Subcutaneous abdominal adipose tissue (tissue), 5 donors: ENCODE data around the gene GC.
"Not testable (repeated sequence)": the region's sequence is repeated elsewhere in the genome, so short reads cannot be mapped to it uniquely, and the experiment has no call there.

Source experiments
- H3K27ac ChIP-seq: one replicate; pipeline ENCODE4 v1.7.0; 2013; ENCODE audit warnings: low read depth, mild to moderate bottlenecking, inconsistent platforms, low read length, moderate library complexity
- H3K27me3 ChIP-seq, 5 donors: one replicate each; pipeline ENCODE4 v1.7.0; 2013; ENCODE audit warnings: low read length in 5 of 5, inconsistent platforms in 1 of 5; ENCODE audit not compliant: control insufficient read depth in 5 of 5, insufficient read depth in 4 of 5
- H3K36me3 ChIP-seq, 5 donors: one replicate each; pipeline ENCODE4 v1.7.0; 2013; ENCODE audit warnings: low read length in 5 of 5; ENCODE audit not compliant: control insufficient read depth in 5 of 5, insufficient read depth in 5 of 5
- H3K4me1 ChIP-seq, 5 donors: one replicate each; pipeline ENCODE4 v1.7.0; 2013; ENCODE audit warnings: low read length in 5 of 5, mild to moderate bottlenecking in 3 of 5, moderate library complexity in 1 of 5; ENCODE audit not compliant: control insufficient read depth in 5 of 5, insufficient read depth in 5 of 5
- H3K4me3 ChIP-seq, 5 donors: one replicate each; pipeline ENCODE4 v1.7.0; 2013; ENCODE audit warnings: low read length in 5 of 5, low read depth in 1 of 5
- H3K9ac ChIP-seq, 5 donors: one replicate each; pipeline ENCODE4 v1.7.0; 2013; ENCODE audit warnings: low read length in 5 of 5, mild to moderate bottlenecking in 4 of 5, moderate library complexity in 3 of 5
- H3K9me3 ChIP-seq, 5 donors: one replicate each; pipeline ENCODE4 v1.7.0; 2013; ENCODE audit warnings: low read length in 5 of 5; ENCODE audit not compliant: control insufficient read depth in 5 of 5
- donor health status: healthy.
- donor health status: healthy.
- donor health status: healthy.
- donor health status: healthy.
- donor health status: healthy.

The GC gene

GRCh38 chr4:71769434-71769833 is 14.4 kb downstream of the GC start:
- H3K27ac ChIP-seq = no peak overlapping the region
- no peak overlapping the region for H3K9ac ChIP-seq
- no peak overlapping the region for H3K4me3 ChIP-seq
- H3K36me3 ChIP-seq = no peaks in the 10 kb centered on the region
- H3K27me3 ChIP-seq = no peaks in the 10 kb centered on the region
- peaks cover 0 to 6% (median 3%) of the 10 kb centered on the region in 5 donors for H3K4me1 ChIP-seq
- H3K9me3 ChIP-seq = no peaks in the 10 kb centered on the region

- peaks cover 0 to 6% (median 0%) of the 10 kb centered on the region in 5 donors for H3K4me1 ChIP-seq
- no peak overlapping the region for H3K9ac ChIP-seq
- H3K27me3 ChIP-seq = no peaks in the 10 kb centered on the region
- H3K9me3 ChIP-seq = no peaks in the 10 kb centered on the region
- H3K36me3 ChIP-seq = no peaks in the 10 kb centered on the region
- H3K27ac ChIP-seq = no peak overlapping the region
- H3K4me3 ChIP-seq = no peak overlapping the region
Measured at GRCh38 chr4:71768123-71768522, 15.8 kb downstream of the GC start.

- Histone ChIP-seq H3K27ac (no peak overlapping the region), H3K4me3 (no peak overlapping the region), H3K36me3 (no peaks in the 10 kb centered on the region), H3K9ac (no peak overlapping the region), H3K4me1 (no peaks in the 10 kb centered on the region), H3K9me3 (no peaks in the 10 kb centered on the region), H3K27me3 (no peaks in the 10 kb centered on the region)
Measured at GRCh38 chr4:71765821-71766383, 18.0 kb downstream of the GC start.

- Histone ChIP-seq H3K9me3 (no peaks in the 10 kb centered on the region), H3K36me3 (no peaks in the 10 kb centered on the region), H3K9ac (no peak overlapping the region), H3K4me1 (no peaks in the 10 kb centered on the region), H3K27ac (no peak overlapping the region), H3K27me3 (no peaks in the 10 kb centered on the region), H3K4me3 (no peak overlapping the region)
Measured at GRCh38 chr4:71765350-71765749, 18.5 kb downstream of the GC start.

GRCh38 chr4:71752383-71753042 is 31.4 kb downstream of the GC start:
- no peaks in the 10 kb centered on the region for H3K36me3 ChIP-seq
- no peaks in the 10 kb centered on the region for H3K9me3 ChIP-seq
- H3K4me3 ChIP-seq = no peak overlapping the region
- H3K27me3 ChIP-seq = no peaks in the 10 kb centered on the region
- no peak overlapping the region for H3K27ac ChIP-seq
- no peak overlapping the region for H3K9ac ChIP-seq
- no peaks in the 10 kb centered on the region for H3K4me1 ChIP-seq

- no peak overlapping the region for H3K9ac ChIP-seq
- H3K27me3 ChIP-seq = no peaks in the 10 kb centered on the region
- H3K27ac ChIP-seq = no peak overlapping the region
- H3K9me3 ChIP-seq = no peaks in the 10 kb centered on the region
- no peak overlapping the region for H3K4me3 ChIP-seq
- no peaks in the 10 kb centered on the region for H3K4me1 ChIP-seq
- H3K36me3 ChIP-seq = no peaks in the 10 kb centered on the region
Measured at GRCh38 chr4:71749008-71749594, 34.8 kb downstream of the GC start.

- Histone ChIP-seq H3K4me1 (no peaks in the 10 kb centered on the region), H3K9me3 (no peaks in the 10 kb centered on the region), H3K36me3 (no peaks in the 10 kb centered on the region), H3K27ac (no peak overlapping the region), H3K9ac (no peak overlapping the region), H3K4me3 (no peak overlapping the region), H3K27me3 (no peaks in the 10 kb centered on the region)
Measured at GRCh38 chr4:71746379-71746778, 37.5 kb downstream of the GC start.

GRCh38 chr4:71738782-71739181 is 45.1 kb downstream of the GC start:
- not testable (repeated sequence) for H3K27ac ChIP-seq, H3K36me3 ChIP-seq, H3K27me3 ChIP-seq, H3K4me3 ChIP-seq, H3K4me1 ChIP-seq, H3K9me3 ChIP-seq, H3K9ac ChIP-seq

GRCh38 chr4:71732706-71733105 is 51.2 kb downstream of the GC start:
- Histone ChIP-seq H3K4me3 (no peak overlapping the region), H3K9ac (no peak overlapping the region), H3K4me1 (no peaks in the 10 kb centered on the region), H3K27ac (no peak overlapping the region), H3K9me3 (no peaks in the 10 kb centered on the region), H3K27me3 (no peaks in the 10 kb centered on the region), H3K36me3 (no peaks in the 10 kb centered on the region)

- Histone ChIP-seq H3K27ac (no peak overlapping the region), H3K9me3 (no peaks in the 10 kb centered on the region), H3K4me1 (no peaks in the 10 kb centered on the region), H3K4me3 (no peak overlapping the region), H3K9ac (no peak overlapping the region), H3K27me3 (no peaks in the 10 kb centered on the region), H3K36me3 (no peaks in the 10 kb centered on the region)
Measured at GRCh38 chr4:71732066-71732465, 51.8 kb downstream of the GC start.
